Gastrocnemius medialis (tissue), 4 donors: ENCODE results near the gene ARHGAP10. TPM values are rescaled to one million over a fixed set of nuclear protein-coding genes. Genes with fewer than 3 reads are reported as not detected.

ENCODE experiments used
- ATAC-seq, 2 donors: fragments of 150-250 bp; one replicate each; pipeline ENCODE4 v1.9.1; 2016
- DNase-seq, 2 donors: peaks; one replicate each; pipeline ENCODE4 v3.0.0-alpha.2; 2019
- H3K27ac ChIP-seq, 4 donors: fragments of 200-600 bp; sonication (generic); 1 replicate in 1 of 4; 2 replicates in 3 of 4; pipeline ENCODE4 v1.5.1; 2016 to 2018; ENCODE audit warnings: mild to moderate bottlenecking in 2 of 4, moderate library complexity in 1 of 4
- H3K27me3 ChIP-seq, 3 donors: fragments of 200-600 bp; sonication (generic) in 2 of 3; 1 replicate in 1 of 3; 2 replicates in 2 of 3; pipeline versions ENCODE4 v1.5.1 to v1.6.0; 2016 to 2019; ENCODE audit warnings: mild to moderate bottlenecking in 1 of 3, moderate library complexity in 1 of 3
- H3K36me3 ChIP-seq, 2 donors: fragments of 200-600 bp; sonication (generic) in 1 of 2; one replicate each; pipeline ENCODE4 v1.5.1; 2017 to 2018
- H3K4me1 ChIP-seq, 2 donors: fragments of 200-600 bp; sonication (generic) in 1 of 2; one replicate each; pipeline ENCODE4 v1.5.1; 2016 to 2017; ENCODE audit warnings: mild to moderate bottlenecking in 2 of 2
- H3K4me3 ChIP-seq, 4 donors: fragments of 200-600 bp; sonication (generic) in 3 of 4; 1 replicate in 1 of 4; 2 replicates in 3 of 4; pipeline ENCODE4 v1.5.1; 2016 to 2019; ENCODE audit warnings: mild to moderate bottlenecking in 2 of 4
- H3K9me3 ChIP-seq, 3 donors: fragments of 200-600 bp; sonication (generic) in 2 of 3; 1 replicate in 1 of 3; 2 replicates in 2 of 3; pipeline ENCODE4 v1.5.1; 2016 to 2019
- CTCF ChIP-seq, 5 experiments: fragments of 450-650 bp in 3 of 5; fragments of 200-600 bp in 2 of 5; sonication (generic) in 2 of 5; IDR thresholded peaks in 4 of 5; conservative IDR thresholded peaks in 1 of 5; 1 replicate in 4 of 5; 2 replicates in 1 of 5; pipeline ENCODE4 v1.5.1; 2016 to 2019; ENCODE audit warnings: antibody characterized with exemption in 5 of 5, mild to moderate bottlenecking in 3 of 5, moderate library complexity in 3 of 5
- POLR2A ChIP-seq, 2 donors: fragments of 450-650 bp; IDR thresholded peaks; one replicate each; pipeline ENCODE4 v1.6.1; 2017; ENCODE audit warnings: antibody characterized with exemption in 2 of 2, mild to moderate bottlenecking in 2 of 2, moderate library complexity in 2 of 2
- in situ Hi-C, 4 donors: fragments of 200-750 bp; cut with MboI; loops; one replicate each; pipeline versions ENCODE4 v1.15.0 to v1.8.0; 2017; ENCODE audit warnings: low sequenced_read_pairs in 4 of 4
- intact Hi-C: fragments of 100-400 bp; cut with DNase I; formaldehyde crosslinking; loops from one replicate; pipeline ENCODE4 v1.15.1; 2023; ENCODE audit warnings: low total_unique reads
- total RNA-seq, 4 donors: library from RNA; depleted of rRNA; stranded (reverse); fragments of >200 nt; gene quantifications; one replicate each; pipeline versions ENCODE4 v1.1.0 to v1.2.3, GENCODE V29; 2016

ARHGAP10 gene
- total RNA-seq, 4 donors from 2014 or later = 22.1 to 34.6 (median 28.0) TPM

DNA sequence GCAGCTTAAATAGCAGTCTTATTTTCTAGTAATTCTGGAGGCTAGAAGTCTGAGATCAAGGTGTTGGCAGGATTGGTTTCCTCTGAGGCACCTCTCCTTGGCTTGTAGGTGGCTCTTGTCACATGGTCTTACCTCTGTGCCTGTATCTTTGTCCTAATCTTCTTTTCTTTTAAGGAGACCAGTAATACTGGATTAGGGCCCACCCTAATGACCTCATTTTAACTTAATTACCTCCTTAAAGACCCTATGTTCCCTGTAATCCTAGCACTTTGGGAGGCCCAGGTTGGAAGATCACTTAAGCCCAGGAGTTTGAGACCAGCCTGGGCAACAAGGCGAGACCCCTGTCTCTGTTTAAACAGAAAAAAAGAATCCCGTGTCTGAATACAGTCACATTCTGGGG lies 38.9 kb downstream of the ARHGAP10 start:
- Histone ChIP-seq H3K4me3 (no peak overlapping the region), H3K27ac (peak overlapping the region; percentile 58 to 83 (median 80)), H3K9me3 (no peaks in the 10 kb centered on the region), H3K27me3 (no peaks in the 10 kb centered on the region), H3K36me3 (no peaks in the 10 kb centered on the region), H3K4me1 (peaks cover 61 to 78% of the 10 kb centered on the region in 2 donors)
- no peak for TF ChIP-seq POLR2A (IDR thresholded peaks at IDR 0.05)
- TF ChIP-seq CTCF (IDR thresholded peaks at IDR 0.05 in 4 of 5, conservative IDR thresholded peaks at IDR 0.05 in 1 of 5) = no peak
- in situ Hi-C loops = no loop called here
- ATAC-seq (no peak), DNase-seq (no peak)
- intact Hi-C loops = no loop called here

- H3K4me1 ChIP-seq = peaks cover 70 to 89% of the 10 kb centered on the region in 2 donors
- peak overlapping the region in 1 of 4 donors; percentile 10 for H3K4me3 ChIP-seq
- TF ChIP-seq POLR2A (IDR thresholded peaks at IDR 0.05) (no peak), CTCF (IDR thresholded peaks at IDR 0.05 in 4 of 5, conservative IDR thresholded peaks at IDR 0.05 in 1 of 5) (no peak)
- peak; percentile 19 to 35 for ATAC-seq
- in situ Hi-C loops (no loop called here), intact Hi-C loops (loop anchor here (2.0 kb wide), 2 partner anchors 37 to 57 kb away; no protein-coding TSS in a partner anchor)
- peak in 1 of 2 donors; percentile 33 for DNase-seq
- H3K36me3 ChIP-seq = no peaks in the 10 kb centered on the region
- H3K9me3 ChIP-seq = no peaks in the 10 kb centered on the region
- no peaks in the 10 kb centered on the region for H3K27me3 ChIP-seq
- H3K27ac ChIP-seq = peak overlapping the region; percentile 76 to 83 (median 80)
Measured at GRCh38 chr4:147772056-147772455, 40.2 kb downstream of the ARHGAP10 start.

DNA sequence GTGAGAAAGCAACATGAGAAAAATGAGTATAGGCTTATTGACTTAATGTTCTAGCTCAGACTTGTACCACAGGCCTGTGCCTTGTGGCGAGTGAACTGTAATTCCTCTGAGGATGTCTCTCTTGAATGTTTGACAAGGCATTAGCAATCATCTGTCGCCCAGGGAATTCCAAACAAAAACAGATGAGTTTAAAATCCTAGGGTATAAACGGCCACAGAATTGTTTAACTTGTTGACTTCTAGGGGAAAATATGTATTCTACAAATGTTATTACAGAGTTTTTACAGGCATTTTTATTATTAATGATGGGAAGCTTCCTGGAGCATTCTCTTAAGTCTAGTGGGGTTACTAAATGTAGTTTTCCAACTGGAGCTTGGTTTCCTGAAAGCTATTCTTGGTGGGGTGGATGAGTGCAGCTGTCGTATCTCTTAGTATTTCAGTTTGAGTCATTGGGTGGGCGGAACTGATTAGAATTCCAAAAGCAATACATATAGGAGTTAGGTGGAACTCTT lies 40.6 kb downstream of the ARHGAP10 start:
- in situ Hi-C loops = no loop called here

DNA sequence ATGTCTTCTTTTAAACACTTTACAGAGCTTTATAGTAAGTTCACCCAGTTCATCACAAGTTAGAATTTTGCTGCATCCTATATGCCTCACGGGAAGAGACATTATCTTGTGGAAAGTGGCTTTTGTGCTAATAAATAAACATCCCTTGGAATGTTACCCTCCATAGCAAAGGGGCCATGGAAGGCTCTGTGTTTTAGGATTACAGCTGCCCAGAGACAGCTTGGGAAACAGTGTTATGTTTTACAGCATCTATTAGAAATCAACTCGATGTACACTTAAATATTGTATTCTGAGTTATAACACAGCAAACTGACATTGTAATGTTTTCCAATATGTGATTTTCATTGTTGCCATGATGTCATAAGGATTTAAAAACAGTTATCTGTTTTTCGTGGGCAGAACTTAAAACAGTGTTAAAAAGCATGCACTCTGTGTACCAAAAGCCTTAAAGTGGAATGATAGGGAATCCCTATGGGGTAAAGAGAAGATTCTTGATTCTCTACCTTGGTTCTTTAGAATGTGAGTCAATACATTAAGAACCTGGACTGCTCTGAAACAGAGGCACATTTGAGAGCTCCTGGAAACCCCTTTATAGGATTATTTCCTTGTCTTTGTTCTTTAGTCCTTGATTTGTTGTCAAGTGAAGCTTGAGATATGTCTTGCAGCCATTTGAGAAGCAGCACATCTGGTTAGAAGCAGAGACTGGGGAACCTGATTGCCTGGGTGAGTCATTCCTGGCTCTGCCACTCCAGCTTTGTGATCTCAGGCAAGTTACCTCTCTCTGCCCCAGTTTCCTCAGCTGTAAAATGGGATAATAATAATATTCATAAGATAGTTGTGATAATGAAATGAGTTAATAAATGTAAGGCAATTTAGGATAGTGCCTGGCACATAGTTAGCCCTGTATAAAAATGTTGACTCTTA lies 41.6 kb downstream of the ARHGAP10 start:
- peak in 1 of 2 donors; percentile 43 for DNase-seq
- peaks cover 64 to 91% of the 10 kb centered on the region in 2 donors for H3K4me1 ChIP-seq
- H3K27ac ChIP-seq = peak overlapping the region; percentile 76 to 83 (median 80)
- in situ Hi-C loops (no loop called here), intact Hi-C loops (loop anchor here (2.0 kb wide), 2 partner anchors 39 to 55 kb away; no protein-coding TSS in a partner anchor)
- H3K9me3 ChIP-seq = no peaks in the 10 kb centered on the region
- no peaks in the 10 kb centered on the region for H3K36me3 ChIP-seq
- H3K27me3 ChIP-seq = no peaks in the 10 kb centered on the region
- no peak for TF ChIP-seq POLR2A (IDR thresholded peaks at IDR 0.05)
- peak overlapping the region in 1 of 4 donors; percentile 23 for H3K4me3 ChIP-seq
- peak; percentile 54 to 57 for ATAC-seq

More for the DNA sequence above, 40.6 kb downstream of the ARHGAP10 start:
- peak; percentile 16 to 60 for ATAC-seq
- no peaks in the 10 kb centered on the region for H3K9me3 ChIP-seq
- no peaks in the 10 kb centered on the region for H3K27me3 ChIP-seq
- TF ChIP-seq POLR2A (IDR thresholded peaks at IDR 0.05) (no peak), CTCF (IDR thresholded peaks at IDR 0.05 in 4 of 5, conservative IDR thresholded peaks at IDR 0.05 in 1 of 5) (no peak)
- H3K36me3 ChIP-seq = no peaks in the 10 kb centered on the region
- peak overlapping the region; percentile 76 to 83 (median 80) for H3K27ac ChIP-seq
- intact Hi-C loops = loop anchor here (2.0 kb wide), 2 partner anchors 38 to 56 kb away; no protein-coding TSS in a partner anchor
- H3K4me1 ChIP-seq = peaks cover 70 to 91% of the 10 kb centered on the region in 2 donors
- no peak for DNase-seq
- peak overlapping the region in 3 of 4 donors; percentile 8 to 23 (median 10) for H3K4me3 ChIP-seq

GRCh38 chr4:147776716-147777115 lies 44.8 kb downstream of the ARHGAP10 start:
- ATAC-seq (no peak), DNase-seq (no peak)
- TF ChIP-seq POLR2A (IDR thresholded peaks at IDR 0.05) = no peak
- TF ChIP-seq CTCF (IDR thresholded peaks at IDR 0.05 in 4 of 5, conservative IDR thresholded peaks at IDR 0.05 in 1 of 5) = no peak
- intact Hi-C loops = no loop called here
- Histone ChIP-seq H3K4me1 (peaks cover 52 to 75% of the 10 kb centered on the region in 2 donors), H3K27ac (no peak overlapping the region), H3K9me3 (no peaks in the 10 kb centered on the region), H3K36me3 (no peaks in the 10 kb centered on the region), H3K27me3 (no peaks in the 10 kb centered on the region), H3K4me3 (no peak overlapping the region)
- in situ Hi-C loops = no loop called here
